Stimulated activated CD8-positive, alpha-beta memory T cell treated with anti-CD3 and anti-CD28 coated beads, Interleukin-2, amount 100 ng/mL, for 1 hour (primary cell): ENCODE data around the gene NUMB.
A peak's percentile ranks its signal among the peaks of the same experiment; 100 is the strongest.
"Not testable (repeated sequence)": the region's sequence is repeated elsewhere in the genome, so short reads cannot be mapped to it uniquely, and the experiment has no call there.

ENCODE experiments used
- DNase-seq, 2 donors: peaks; one replicate each; pipeline ENCODE4 v3.0.0-alpha.2; 2020; ENCODE audit warnings: low read depth in 2 of 2

The NUMB gene

GRCh38 chr14:73465823-73466532 lies 7.6 kb upstream of the NUMB start:
- no peak for DNase-seq

DNA sequence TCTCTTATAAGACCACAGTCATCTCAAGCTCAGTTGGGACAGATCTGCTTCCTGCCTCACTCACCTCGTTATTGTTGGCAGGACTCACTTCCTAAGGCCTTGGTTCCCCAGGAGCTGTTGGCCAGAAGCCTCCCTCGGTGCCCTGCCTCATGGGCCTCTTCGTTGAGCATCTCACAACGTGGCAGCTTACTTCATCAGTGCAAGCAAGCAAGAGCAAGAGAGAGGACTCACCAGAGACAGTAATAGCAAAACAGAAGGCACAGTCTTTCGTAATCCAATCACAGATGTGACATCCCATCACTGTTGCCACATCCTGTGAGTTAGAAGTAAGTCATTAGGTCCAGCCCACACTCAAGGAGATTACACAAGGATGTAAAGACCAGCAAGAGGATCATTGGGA lies 5.1 kb upstream of the NUMB start:
- DNase-seq: no peak

- DNase-seq: no peak
These were observed 4.5 kb upstream of the NUMB start for GRCh38 chr14:73462815-73463214.

GRCh38 chr14:73462048-73462715 lies 3.8 kb upstream of the NUMB start:
- DNase-seq: no peak

DNA sequence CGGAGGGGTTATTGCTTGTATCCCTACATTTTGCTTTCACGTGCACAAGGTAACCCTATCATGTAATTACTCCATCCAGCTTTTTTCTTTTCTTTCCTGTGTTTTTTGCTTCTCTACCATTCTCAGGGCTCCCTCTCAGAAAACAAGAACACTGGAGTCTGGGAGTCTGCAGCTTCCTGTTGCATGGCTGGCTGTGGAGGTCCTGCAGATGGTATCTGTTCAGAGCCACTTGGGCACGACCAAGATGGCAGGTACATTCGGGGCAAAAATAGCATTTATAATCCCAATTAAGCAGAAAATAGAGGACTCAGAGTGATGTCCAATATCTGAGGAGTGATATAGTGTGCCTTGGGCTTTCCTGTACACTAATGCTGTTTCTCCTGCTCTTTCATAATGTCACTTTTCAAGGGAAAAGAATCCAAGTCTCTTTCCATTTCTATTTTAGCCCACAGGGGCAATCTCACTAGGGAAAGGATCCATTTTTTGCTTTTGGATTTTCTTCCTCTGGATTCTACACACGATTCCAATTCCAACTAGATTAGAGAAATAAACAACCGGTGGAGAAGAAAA lies 3.2 kb upstream of the NUMB start:
- no peak for DNase-seq

DNA sequence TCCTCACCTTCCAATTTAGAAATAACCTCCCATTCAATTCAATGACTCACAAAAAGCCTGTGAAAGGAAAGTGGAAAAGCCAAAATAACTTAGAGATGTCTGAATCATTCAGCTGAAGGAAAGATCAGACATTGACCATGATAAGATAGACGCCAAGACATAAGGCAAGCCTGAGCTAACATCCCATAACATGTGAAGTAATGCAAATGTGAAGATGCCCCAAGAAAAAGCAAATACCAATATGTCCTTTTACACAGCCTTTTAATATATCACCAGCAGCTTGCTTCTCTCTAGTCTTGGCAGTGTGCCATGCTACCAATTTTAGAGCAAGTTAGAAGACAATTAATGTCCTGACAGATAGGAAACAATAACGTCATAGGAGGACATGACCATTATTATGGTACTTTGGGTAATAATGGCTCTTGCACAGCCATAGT lies 2.4 kb upstream of the NUMB start:
- DNase-seq: no peak

GRCh38 chr14:73459959-73460358 lies 1.6 kb upstream of the NUMB start:
- no peak for DNase-seq

DNA sequence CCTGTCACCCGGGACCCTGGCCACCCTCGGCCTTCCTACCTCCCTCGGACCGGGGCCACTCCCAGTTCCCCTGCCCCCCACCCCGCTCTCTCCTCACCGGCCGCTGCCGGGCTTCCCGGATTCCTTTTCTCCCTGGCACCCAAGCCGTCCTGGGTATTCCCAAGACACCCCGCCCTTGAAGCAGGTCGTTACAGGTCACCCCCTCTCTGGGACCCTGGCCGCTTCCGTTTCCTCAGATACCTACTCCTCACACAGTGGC lies 493 bp downstream of the NUMB start:
- DNase-seq: peak in 1 of 2 donors; percentile 1

DNA sequence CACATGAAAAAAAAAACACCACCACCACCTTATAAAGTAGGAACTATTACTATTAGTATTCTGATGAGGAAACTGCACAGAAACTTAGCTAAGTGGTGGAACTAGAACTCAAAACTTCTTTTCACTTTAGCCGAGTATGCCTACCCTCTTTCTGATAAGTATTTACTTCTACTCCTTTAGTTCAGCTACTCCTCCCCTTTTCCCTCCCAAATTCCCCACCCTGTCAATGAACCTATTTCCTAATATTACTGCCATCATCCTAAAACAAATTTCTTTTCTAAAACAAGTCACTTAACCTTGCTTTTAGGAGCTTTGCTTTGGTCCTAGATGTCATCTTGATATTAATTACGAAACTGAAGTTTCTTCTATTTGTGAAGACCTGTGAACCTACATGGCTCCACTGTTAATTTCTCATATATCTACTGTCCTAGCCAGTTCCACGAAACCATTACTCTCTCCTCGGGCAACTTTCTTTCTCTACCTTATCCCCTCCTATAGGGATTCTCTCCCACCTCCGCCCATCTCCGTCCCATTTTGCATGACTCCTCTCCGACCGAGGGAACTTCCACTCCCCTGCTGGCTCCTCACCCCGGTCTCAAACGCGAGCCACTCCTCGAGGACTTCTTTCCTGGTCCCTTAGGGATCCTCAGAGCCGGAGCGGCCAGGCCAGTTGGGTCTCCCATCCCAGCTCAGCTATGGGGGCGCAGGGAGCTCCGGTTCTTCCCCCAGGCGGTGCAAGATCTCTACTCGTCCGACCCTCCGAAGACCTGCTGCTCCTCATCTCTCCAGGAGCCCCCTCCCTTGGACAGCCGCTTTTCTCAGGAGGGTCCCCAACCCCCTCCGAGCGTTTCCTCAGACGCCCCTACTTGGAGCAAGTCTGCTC lies 1.1 kb downstream of the NUMB start:
- peak in 1 of 2 donors; percentile 2 for DNase-seq

GRCh38 chr14:73455294-73455693 lies 3.1 kb downstream of the NUMB start:
- DNase-seq: no peak

DNA sequence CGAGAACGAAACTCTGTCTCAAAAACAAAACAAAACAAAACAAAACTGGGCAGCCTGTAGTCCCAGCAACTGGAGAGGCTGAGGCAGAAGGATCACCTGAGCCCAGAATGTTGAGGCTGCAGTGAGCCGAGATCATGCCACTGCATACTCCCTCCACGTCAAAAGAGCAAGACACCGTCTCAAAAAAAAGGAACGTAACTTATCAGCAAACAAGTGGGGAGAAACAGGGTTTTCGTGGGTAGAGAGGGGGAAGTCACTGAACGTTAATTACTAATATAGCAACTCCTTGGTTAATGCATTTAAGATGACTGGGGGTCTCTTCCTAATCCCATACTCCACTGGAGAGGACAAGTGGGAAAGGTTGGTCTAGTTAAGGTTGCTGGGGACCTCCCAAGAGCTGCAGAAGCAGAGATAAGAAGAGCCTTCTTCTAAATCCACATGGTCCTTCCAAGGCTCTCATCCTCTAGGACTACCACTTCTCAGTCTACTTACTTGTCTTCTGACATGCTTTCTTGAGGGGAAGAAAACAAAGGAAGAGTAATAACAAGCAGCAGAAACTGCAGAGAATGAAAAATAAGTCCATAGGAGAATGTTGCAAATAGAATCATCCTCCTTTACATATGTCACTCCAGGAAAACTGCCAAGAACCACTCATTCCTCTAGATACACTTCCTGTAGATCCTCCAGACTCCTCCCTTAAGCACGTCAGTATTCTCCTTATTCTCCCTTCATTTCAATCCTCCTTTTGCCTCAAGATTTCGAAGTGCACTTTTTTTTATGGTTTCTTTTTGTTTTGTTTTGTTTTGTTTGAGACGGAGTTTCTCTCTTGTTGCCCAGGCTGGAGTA lies 5.8 kb downstream of the NUMB start:
- no peak for DNase-seq

DNA sequence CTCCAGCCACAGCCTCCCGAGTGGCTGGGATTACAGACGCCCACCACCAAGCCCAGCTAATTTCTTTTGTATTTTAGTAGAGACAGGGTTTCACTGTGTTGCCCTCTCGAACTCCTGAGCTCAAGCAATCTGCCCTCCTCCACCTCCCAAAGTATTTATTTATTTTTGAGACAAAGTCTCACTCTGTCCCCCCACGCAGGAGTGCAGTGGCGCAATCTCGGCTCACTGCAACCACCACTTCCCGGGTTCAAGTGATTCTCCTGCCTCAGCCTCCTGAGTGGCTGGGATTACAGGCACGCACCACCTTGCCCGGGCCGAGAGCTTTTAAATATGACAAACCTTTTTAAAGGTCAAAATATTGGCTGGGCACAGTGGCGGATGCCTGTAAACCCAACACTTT lies 14.6 kb downstream of the NUMB start:
- no peak for DNase-seq

- DNase-seq: no peak
These were observed 17.1 kb downstream of the NUMB start for GRCh38 chr14:73441286-73441685.

DNA sequence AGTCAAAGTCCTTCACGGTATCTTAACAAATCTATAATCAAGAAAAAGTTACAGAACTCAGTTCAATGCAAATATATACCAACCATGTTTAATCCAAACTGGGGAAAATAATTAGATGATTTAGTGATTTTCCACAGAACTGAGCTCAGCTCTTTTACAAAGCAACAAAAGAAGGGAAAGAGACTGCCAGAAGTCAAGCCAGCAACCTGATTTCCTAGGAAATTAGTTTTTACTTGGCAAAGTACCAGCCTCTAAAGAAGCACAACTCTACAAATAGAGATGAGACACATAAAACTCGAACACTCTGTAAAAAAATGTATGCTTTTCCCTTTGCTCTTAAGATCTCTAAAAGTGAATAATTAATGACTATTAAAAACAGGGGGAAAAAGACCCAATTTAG lies 19.4 kb downstream of the NUMB start:
- DNase-seq: no peak

- no peak for DNase-seq
These were observed 21.1 kb downstream of the NUMB start for GRCh38 chr14:73437206-73437605.

DNA sequence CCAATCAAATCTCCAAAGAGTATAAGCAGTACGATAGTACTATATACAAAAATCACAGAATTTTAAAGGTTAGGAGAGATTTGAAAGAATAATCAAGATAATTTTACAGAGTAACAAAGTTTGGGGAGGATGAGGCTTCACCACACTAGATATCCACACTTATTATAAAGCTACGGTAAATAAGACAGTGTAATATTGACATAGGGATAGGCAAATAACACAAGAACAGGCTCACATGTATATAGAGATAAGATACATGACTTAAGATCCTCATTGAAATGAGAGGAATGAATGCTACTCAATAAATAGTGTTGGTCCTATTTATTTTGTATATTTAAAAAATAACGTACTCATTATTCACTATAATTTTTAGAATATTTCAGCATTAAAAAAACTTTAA lies 26.2 kb downstream of the NUMB start:
- no peak for DNase-seq

GRCh38 chr14:73428353-73428824 lies 30.0 kb downstream of the NUMB start:
- DNase-seq: no peak

- no peak for DNase-seq
These were observed 30.7 kb downstream of the NUMB start for GRCh38 chr14:73427516-73428264.

DNA sequence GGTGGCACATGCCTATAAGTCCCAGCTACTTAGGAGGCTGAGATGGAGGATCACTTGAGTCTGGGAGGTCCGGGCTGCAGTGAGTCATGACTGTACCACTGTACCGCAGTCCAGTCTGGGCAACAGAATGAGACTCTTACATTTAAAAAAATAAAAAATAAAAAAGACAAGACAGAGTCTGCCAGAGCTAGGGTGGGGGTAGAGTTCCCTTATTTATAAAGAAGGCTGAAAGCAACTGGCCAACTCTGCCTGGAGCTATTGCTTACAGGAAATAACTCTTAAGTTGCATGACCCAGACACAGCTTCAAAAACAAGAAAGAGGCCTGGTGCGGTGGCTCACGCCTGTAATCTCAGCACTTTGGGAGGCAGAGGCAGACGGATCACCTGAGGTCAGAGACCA lies 31.5 kb downstream of the NUMB start:
- DNase-seq: no peak

DNA sequence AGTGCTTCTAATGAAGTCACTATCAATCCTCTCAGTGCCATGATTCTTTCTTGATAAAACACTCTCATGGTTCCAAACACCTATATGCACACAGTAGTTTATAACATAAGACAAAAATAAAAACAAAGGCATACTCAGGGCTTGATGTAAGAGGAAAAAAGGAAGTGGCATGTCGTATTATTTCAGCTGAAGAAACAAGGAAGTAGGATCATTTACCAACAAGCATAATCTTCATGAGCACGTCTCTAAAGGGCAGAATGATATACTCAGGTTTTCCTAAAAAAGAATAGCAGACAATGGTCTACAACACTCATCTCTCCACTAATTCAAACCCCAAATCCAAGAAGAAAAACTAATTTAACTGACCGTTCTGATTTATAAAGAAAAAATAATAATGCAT lies 33.9 kb downstream of the NUMB start:
- no peak for DNase-seq

- DNase-seq: not testable (repeated sequence)
These were observed 35.3 kb downstream of the NUMB start for GRCh38 chr14:73423092-73423491.
